ENCODE data around the gene ACOT7.
A peak's percentile ranks its signal among the peaks of the same experiment; 100 is the strongest.

Gene ACOT7

GRCh38 chr1:6248932-6249738, 144.4 kb downstream of the ACOT7 start:
- no peak for DNase-seq (ENCODE audit: low spot score)

GRCh38 chr1:6248161-6248776, 145.3 kb downstream of the ACOT7 start:
- no peak for DNase-seq (ENCODE audit: low spot score)

GRCh38 chr1:6247651-6248050, 145.9 kb downstream of the ACOT7 start:
- no peak for DNase-seq (ENCODE audit: low spot score)

GRCh38 chr1:6246497-6247467, 146.8 kb downstream of the ACOT7 start:
- DNase-seq (ENCODE audit: low spot score), result peak; percentile 74

- DNase-seq (ENCODE audit: low spot score), result no peak
These were observed 147.6 kb downstream of the ACOT7 start for GRCh38 chr1:6245869-6246496.

- peak; percentile 61 for DNase-seq (ENCODE audit: low spot score)
These were observed 148.3 kb downstream of the ACOT7 start for GRCh38 chr1:6245086-6245868.

- no peak for DNase-seq (ENCODE audit: low spot score)
These were observed 149.0 kb downstream of the ACOT7 start for GRCh38 chr1:6244401-6245049.

GRCh38 chr1:6243993-6244392, 149.6 kb downstream of the ACOT7 start, which contains the start of gene HES3:
HES3 (plus strand) TSS chr1:6244179; CDS start chr1:6244366, 187 bp downstream.
- no peak for DNase-seq (ENCODE audit: low spot score)

- DNase-seq (ENCODE audit: low spot score), result no peak
These were observed 150.3 kb downstream of the ACOT7 start for GRCh38 chr1:6243053-6243834.

GRCh38 chr1:6241887-6242740, 151.5 kb downstream of the ACOT7 start:
- no peak for DNase-seq (ENCODE audit: low spot score)

GRCh38 chr1:6241107-6241886, 152.3 kb downstream of the ACOT7 start:
- DNase-seq (ENCODE audit: low spot score), result no peak

GRCh38 chr1:6239950-6240768, 153.4 kb downstream of the ACOT7 start:
- no peak for DNase-seq (ENCODE audit: low spot score)

- DNase-seq (ENCODE audit: low spot score), result no peak
These were observed 154.3 kb downstream of the ACOT7 start for GRCh38 chr1:6239213-6239752.

- no peak for DNase-seq (ENCODE audit: low spot score)
These were observed 156.5 kb downstream of the ACOT7 start for GRCh38 chr1:6237093-6237492.

GRCh38 chr1:6235296-6235677, 158.3 kb downstream of the ACOT7 start:
- peak; percentile 7 for DNase-seq (ENCODE audit: low spot score)

- no peak for DNase-seq (ENCODE audit: low spot score)
These were observed 158.9 kb downstream of the ACOT7 start for GRCh38 chr1:6234502-6235295.
